Measurements from ENCODE around the gene ADCY7. TPM values are rescaled to one million over a fixed set of nuclear protein-coding genes. Genes with fewer than 3 reads are reported as not detected.

The ADCY7 gene
- polyA plus RNA-seq, 1 experiment = 8.5 TPM

- TF ChIP-seq CTCF (IDR thresholded peaks at IDR 0.05; ENCODE audit: low read depth, low read length) = no peak
- ChIA-PET POLR2A (no interaction called here), CTCF (interaction anchor here (0.8 to 1.2 kb wide), 2 partner anchors 9 to 279 kb away, joined by 3 read pairs; no protein-coding TSS in a partner anchor)
- no peak for DNase-seq (ENCODE audit: low read depth, low spot score)
- H3K9me3 ChIP-seq (ENCODE audit: control insufficient read depth, insufficient read depth, low read length) = peaks cover under 1% of the 10 kb centered on the region; the same call in 1 of the 2 replicates
- peak overlapping the region; percentile 68 for H3K27ac ChIP-seq (ENCODE audit: low read depth, low read length)
- H3K4me3 ChIP-seq (ENCODE audit: low read depth, low read length) = no peak overlapping the region
- H3K27me3 ChIP-seq (ENCODE audit: control insufficient read depth, insufficient read depth, low read length) = no peaks in the 10 kb centered on the region
These were observed 36.8 kb downstream of the ADCY7 start for GRCh38 chr16:50303041-50303604.

- ChIA-PET POLR2A (interaction anchor here (0.8 kb wide), 1 partner anchor 52 kb away, joined by 3 read pairs; no protein-coding TSS in a partner anchor), CTCF (interaction anchor here (0.8 kb wide), 1 partner anchor 8 kb away, joined by 3 read pairs; no protein-coding TSS in a partner anchor)
- no peak for TF ChIP-seq CTCF (IDR thresholded peaks at IDR 0.05; ENCODE audit: low read depth, low read length)
- no peak for DNase-seq (ENCODE audit: low read depth, low spot score)
- no peak overlapping the region for H3K4me3 ChIP-seq (ENCODE audit: low read depth, low read length)
- H3K27ac ChIP-seq (ENCODE audit: low read depth, low read length) = peak overlapping the region; percentile 68
- H3K27me3 ChIP-seq (ENCODE audit: control insufficient read depth, insufficient read depth, low read length) = no peaks in the 10 kb centered on the region
- peaks cover 7% of the 10 kb centered on the region; the same call in 1 of the 2 replicates for H3K9me3 ChIP-seq (ENCODE audit: control insufficient read depth, insufficient read depth, low read length)
These were observed 37.5 kb downstream of the ADCY7 start for GRCh38 chr16:50303605-50304466.

GRCh38 chr16:50304467-50305440 lies 38.4 kb downstream of the ADCY7 start:
- H3K27me3 ChIP-seq (ENCODE audit: control insufficient read depth, insufficient read depth, low read length) = no peaks in the 10 kb centered on the region
- POLR2A ChIA-PET = interaction anchor here (0.8 kb wide), 1 partner anchor 53 kb away, joined by 3 read pairs; no protein-coding TSS in a partner anchor
- peak overlapping the region; percentile 68 for H3K27ac ChIP-seq (ENCODE audit: low read depth, low read length)
- peaks cover 7% of the 10 kb centered on the region; the same call in 1 of the 2 replicates for H3K9me3 ChIP-seq (ENCODE audit: control insufficient read depth, insufficient read depth, low read length)
- CTCF ChIA-PET = no interaction called here
- no peak for DNase-seq (ENCODE audit: low read depth, low spot score)
- TF ChIP-seq CTCF (IDR thresholded peaks at IDR 0.05; ENCODE audit: low read depth, low read length) = no peak
- no peak overlapping the region for H3K4me3 ChIP-seq (ENCODE audit: low read depth, low read length)

GRCh38 chr16:50305441-50306061 lies 39.2 kb downstream of the ADCY7 start:
- no peak for DNase-seq (ENCODE audit: low read depth, low spot score)
- TF ChIP-seq CTCF (IDR thresholded peaks at IDR 0.05; ENCODE audit: low read depth, low read length) = no peak
- peaks cover 7% of the 10 kb centered on the region; the same call in 1 of the 2 replicates for H3K9me3 ChIP-seq (ENCODE audit: control insufficient read depth, insufficient read depth, low read length)
- POLR2A ChIA-PET = no interaction called here
- no peak overlapping the region for H3K4me3 ChIP-seq (ENCODE audit: low read depth, low read length)
- CTCF ChIA-PET = no interaction called here
- H3K27me3 ChIP-seq (ENCODE audit: control insufficient read depth, insufficient read depth, low read length) = no peaks in the 10 kb centered on the region
- H3K27ac ChIP-seq (ENCODE audit: low read depth, low read length) = no peak overlapping the region
